OCI-LY7 (cell line): ENCODE data around the gene MSL1.

ENCODE experiments used
- EZH2phosphoT487 ChIP-seq: fragments of 200-600 bp; sonication (generic); IDR thresholded peaks from 2 replicates; pipeline ENCODE4 v1.6.1; 2018; ENCODE audit warnings: low read depth, borderline replicate concordance, mild to moderate bottlenecking, mixed run types, antibody characterized with exemption, low read length, moderate library complexity, mixed read lengths
- TF ChIP-seq, protein P1 (sequence below): fragments of 200-600 bp; sonication (generic); conservative IDR thresholded peaks from 2 replicates; pipeline ENCODE4 v1.5.1; 2014; ENCODE audit warnings: mild to moderate bottlenecking, antibody characterized with exemption, low read length, moderate library complexity, mixed read lengths

DNA sequence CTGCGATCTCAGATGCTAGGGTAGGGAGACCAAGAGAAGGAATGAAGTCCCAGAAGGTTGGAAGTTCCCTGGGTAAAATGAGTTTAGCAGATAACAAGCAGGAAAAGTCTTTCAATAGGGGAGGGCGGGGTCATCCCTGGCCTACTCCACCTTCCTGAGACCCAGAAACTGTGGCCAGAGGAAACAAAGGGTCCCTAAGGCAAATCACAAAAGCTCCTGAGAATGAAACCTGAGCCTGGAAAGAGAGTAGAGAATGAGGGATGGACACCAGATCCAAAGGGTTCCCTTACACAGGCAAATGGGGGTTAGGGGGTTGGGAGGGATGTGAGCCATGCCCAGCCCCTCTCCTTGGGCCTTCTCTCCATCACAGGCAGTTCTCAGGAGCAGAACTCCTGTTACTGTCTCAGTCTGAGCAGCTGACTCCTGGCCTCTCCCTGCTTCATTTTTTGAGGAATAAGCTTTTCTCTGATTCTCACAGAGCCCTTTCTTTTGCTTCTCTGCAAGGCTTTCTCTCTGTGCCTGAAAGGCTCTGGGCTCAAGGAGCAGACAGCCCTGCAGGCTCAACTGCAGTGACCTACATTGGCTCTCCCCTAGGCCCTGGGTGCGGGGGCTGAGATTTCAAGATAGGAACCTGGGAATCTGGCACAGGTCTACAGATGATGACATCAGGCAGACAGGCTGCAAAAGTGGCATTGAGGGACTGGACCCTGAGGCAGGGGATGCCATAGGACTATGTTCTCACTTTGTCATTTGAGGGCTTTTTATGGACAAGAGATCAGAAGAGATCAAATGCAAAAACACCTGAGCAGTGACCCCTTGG lies 11.5 kb upstream of the MSL1 start:
- TF ChIP-seq, protein P1, sequence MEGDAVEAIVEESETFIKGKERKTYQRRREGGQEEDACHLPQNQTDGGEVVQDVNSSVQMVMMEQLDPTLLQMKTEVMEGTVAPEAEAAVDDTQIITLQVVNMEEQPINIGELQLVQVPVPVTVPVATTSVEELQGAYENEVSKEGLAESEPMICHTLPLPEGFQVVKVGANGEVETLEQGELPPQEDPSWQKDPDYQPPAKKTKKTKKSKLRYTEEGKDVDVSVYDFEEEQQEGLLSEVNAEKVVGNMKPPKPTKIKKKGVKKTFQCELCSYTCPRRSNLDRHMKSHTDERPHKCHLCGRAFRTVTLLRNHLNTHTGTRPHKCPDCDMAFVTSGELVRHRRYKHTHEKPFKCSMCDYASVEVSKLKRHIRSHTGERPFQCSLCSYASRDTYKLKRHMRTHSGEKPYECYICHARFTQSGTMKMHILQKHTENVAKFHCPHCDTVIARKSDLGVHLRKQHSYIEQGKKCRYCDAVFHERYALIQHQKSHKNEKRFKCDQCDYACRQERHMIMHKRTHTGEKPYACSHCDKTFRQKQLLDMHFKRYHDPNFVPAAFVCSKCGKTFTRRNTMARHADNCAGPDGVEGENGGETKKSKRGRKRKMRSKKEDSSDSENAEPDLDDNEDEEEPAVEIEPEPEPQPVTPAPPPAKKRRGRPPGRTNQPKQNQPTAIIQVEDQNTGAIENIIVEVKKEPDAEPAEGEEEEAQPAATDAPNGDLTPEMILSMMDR: no peak
- TF ChIP-seq EZH2phosphoT487: no peak
